Stimulated activated CD8-positive, alpha-beta memory T cell treated with anti-CD3 and anti-CD28 coated beads, Interleukin-4, amount 100 ng/mL, for 24 hours (primary cell): Measurements from ENCODE around the gene XPC.
"Not testable (repeated sequence)": the region's sequence is repeated elsewhere in the genome, so short reads cannot be mapped to it uniquely, and the experiment has no call there.

ENCODE experiments used
- DNase-seq: peaks from one replicate; pipeline ENCODE4 v3.0.0-alpha.2; 2020; ENCODE audit warnings: low read depth

Gene XPC

DNA sequence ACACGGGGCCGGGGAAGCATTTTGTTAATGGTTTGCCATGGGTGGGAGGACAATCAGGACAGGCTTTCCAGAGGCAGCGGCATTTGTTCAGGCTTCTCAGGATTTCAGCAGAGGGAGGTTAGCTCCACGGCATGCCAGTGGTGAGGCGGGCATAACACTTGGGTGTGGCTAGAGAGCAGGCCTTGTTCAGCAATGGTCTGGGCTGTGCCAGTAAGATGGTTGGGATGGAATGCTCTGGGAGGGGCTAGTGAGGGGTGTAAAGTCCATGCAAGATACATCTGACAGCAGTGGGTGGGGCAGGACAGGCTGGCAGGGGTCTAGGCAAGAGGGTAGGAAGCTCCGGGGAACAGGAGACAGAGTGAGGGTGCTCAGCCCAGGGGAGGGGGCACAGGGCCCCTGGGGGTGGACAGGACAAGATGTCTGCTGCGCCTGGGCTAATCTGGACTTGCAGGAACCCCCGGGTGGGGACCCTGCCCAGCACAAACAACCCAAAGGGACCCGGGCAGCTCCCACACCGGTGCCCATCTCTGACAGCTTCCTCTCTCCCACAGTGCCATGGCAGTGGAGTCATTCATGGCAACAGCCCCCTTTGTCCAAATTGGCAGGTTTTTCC, 45.1 kb downstream of the XPC start:
- no peak for DNase-seq

DNA sequence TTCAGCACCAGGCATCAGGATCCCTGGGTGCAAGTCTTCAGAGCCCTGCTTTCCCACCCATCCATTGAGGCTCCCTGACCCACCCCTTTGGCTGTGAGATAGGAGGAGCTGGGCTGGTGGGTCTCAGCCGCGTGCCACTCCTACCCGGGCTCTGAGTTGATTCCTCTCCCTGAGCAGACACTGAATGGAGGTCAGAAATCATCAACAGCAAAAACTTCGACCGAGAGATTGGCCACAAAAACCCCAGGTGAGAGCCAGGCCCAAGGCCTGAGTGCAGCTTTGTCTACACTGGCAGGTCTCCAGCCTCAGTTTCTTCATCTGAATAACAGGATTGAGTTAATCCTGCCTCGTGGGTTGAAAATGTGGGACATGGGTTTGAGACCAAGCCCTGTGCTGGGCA, 45.7 kb downstream of the XPC start:
- no peak for DNase-seq

GRCh38 chr3:14132120-14132519, 46.3 kb downstream of the XPC start:
- no peak for DNase-seq

GRCh38 chr3:14131134-14131533, 47.3 kb downstream of the XPC start:
- DNase-seq: no peak

GRCh38 chr3:14130707-14131106, 47.7 kb downstream of the XPC start:
- DNase-seq: no peak

DNA sequence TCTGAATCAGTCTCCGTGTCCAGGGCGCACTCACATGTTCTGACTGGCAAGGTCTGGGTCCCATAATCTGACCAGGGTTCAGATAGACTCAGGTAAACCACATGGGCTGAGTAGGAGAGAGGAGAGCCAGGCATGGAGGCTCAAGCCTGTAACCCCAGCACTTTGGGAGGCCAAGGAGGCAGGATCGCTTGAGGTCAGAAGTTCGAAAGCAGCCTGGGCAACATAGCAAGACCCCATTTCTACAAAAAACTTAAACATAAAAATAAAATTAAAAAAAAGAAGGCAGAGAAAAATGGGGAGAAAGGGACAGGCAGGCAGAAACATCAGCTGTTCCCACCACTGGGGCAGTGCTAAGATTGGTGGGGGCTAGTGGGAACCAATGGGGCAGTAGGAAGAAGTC, 48.2 kb downstream of the XPC start:
- no peak for DNase-seq

- no peak for DNase-seq
Measured at GRCh38 chr3:14129296-14129695, 49.1 kb downstream of the XPC start.

DNA sequence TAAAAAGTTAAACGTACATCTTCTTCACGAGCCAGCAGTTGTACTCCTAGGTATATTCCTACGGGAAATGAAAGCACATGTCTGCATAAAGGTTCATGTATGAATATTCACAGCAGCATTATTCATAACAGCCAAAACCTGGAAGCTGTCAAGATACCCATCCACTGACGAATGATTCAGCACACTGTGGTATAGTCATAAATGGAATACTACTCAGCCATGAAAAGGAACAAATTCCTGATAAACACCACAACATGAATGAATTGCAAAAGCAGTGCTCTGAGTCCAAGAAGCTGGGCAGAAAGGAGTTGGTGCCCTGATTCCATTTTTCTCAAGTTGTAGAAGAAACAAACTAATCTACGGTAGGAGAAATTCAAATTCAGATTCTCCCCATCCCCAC, 49.7 kb downstream of the XPC start:
- DNase-seq: no peak

GRCh38 chr3:14127516-14128161, 50.8 kb downstream of the XPC start:
- no peak for DNase-seq

GRCh38 chr3:14126887-14127505, 51.4 kb downstream of the XPC start:
- DNase-seq: no peak

GRCh38 chr3:14126017-14126886, 52.1 kb downstream of the XPC start:
- no peak for DNase-seq

- DNase-seq: peak; percentile 42
Measured at GRCh38 chr3:14125193-14126016, 53.0 kb downstream of the XPC start.

DNA sequence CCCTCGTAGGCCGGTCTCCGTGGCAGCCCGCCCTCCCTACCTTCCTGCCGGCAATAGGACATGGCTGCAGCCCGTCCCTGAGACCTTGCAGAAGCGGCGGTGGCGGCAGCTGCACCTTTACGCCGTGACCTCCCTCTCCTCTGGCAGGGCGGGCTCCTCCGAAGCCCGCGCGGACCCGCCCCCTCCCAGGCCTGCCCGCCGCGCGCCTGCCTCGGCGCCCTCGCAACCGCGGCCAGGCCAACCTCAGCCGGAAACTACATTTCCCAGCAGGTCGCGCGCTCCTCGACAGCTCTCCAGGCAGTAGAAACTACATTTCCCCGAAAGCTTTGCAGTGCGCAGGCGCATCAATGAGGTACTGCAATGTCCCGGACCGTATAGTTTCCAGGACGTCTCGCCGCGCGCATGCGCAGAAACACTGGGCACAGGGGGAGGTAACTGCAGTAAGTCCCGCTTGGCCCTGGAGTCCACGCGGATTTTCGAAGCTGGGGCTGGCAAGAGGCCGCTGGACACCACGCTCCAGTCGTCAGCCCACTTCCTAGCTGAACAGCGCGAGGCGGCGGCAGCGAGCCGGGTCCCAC, 53.7 kb downstream of the XPC start, which contains the start of the genes CHCHD4 and TMEM43:
TSS of gene CHCHD4 (minus strand) at position 256 of the 578 bp plus-strand sequence. CDS start at position 62, 194 bp downstream.
TSS of gene TMEM43 (plus strand) at position 438 of the 578 bp plus-strand sequence. CDS start 142 bp downstream, outside the sequence.
- peak; percentile 98 for DNase-seq

GRCh38 chr3:14124223-14124614, 54.2 kb downstream of the XPC start:
- peak; percentile 59 for DNase-seq

- DNase-seq: no peak
Measured at GRCh38 chr3:14123308-14124222, 54.8 kb downstream of the XPC start.

GRCh38 chr3:14122301-14122700, 56.1 kb downstream of the XPC start:
- DNase-seq: no peak

GRCh38 chr3:14121859-14122258, 56.5 kb downstream of the XPC start:
- DNase-seq: no peak

GRCh38 chr3:14120921-14121448, 57.4 kb downstream of the XPC start:
- not testable (repeated sequence) for DNase-seq

- no peak for DNase-seq
Measured at GRCh38 chr3:14120111-14120920, 58.1 kb downstream of the XPC start.
